ENCODE data around the gene HEMGN. TPM values are rescaled to one million over a fixed set of nuclear protein-coding genes. Genes with fewer than 3 reads are reported as not detected.

The HEMGN gene
- total and polyA plus RNA-seq, 2 of the 4 experiments (the other 2 are of a cell fraction): not detected

DNA sequence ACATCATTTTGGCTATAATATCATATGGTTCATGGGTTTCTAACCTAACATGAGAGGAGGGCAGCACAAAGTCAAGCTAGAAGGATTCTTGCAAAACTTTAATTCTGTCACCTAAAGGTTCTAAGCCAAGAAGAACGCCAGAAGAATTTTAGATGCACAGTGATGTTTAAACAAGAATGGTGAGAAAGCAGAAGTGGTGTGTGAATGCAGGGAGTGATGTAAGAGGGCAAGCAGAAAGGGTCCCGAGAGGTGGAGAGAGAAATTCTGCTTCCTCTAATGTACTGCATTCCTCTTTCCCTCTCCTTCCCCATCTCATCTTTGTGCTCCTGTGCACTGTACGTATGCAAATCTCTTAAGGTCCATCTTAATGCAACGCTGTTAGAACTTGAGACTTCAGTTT is 13.6 kb downstream of the HEMGN start:
- ATAC-seq (ENCODE audit: low read depth) (no peak), DNase-seq (no peak)
- no peak overlapping the region for H3K4me3 ChIP-seq (ENCODE audit: insufficient read depth, low read depth, low read length)
- no peaks in the 10 kb centered on the region for H3K36me3 ChIP-seq (ENCODE audit: control insufficient read depth, insufficient read depth, low read length)
- H3K4ac ChIP-seq (ENCODE audit: low read depth, low read length): no peak overlapping the region
- intact Hi-C loops (cut with micrococcal nuclease): loop anchor here (5.0 kb wide), 1 partner anchor 283 kb away; no protein-coding TSS in a partner anchor
- dilution Hi-C loops (cut with HindIII; ENCODE audit: low sequenced_read_pairs, unreplicated experiment): no loop called here
- no peaks in the 10 kb centered on the region for H3K9me3 ChIP-seq (ENCODE audit: control insufficient read depth, insufficient read depth, low read length)
- no peak overlapping the region for H3K14ac ChIP-seq (replicated peaks; ENCODE audit: low read depth, low read length)
- H4K8ac ChIP-seq (ENCODE audit: low read depth in 2 of 2, low read length in 2 of 2): no peak overlapping the region
- no peak overlapping the region for H2AFZ ChIP-seq (replicated peaks; ENCODE audit: low read length, poor library complexity)
- H2BK15ac ChIP-seq (ENCODE audit: low read depth, low read length): no peak overlapping the region
- peaks cover 2% of the 10 kb centered on the region; the same call in 1 of the 2 replicates for H3K4me1 ChIP-seq (ENCODE audit: control insufficient read depth, insufficient read depth, low read length)
- H4K5ac ChIP-seq (ENCODE audit: low read depth, low read length): no peak overlapping the region
- H2BK5ac ChIP-seq (ENCODE audit: low read depth, low read length, poor library complexity, severe bottlenecking): no peak overlapping the region
- peaks cover 7% of the 10 kb centered on the region for H3K27me3 ChIP-seq (ENCODE audit: control insufficient read depth, insufficient read depth, low read length)
- no peak overlapping the region for H2BK20ac ChIP-seq (ENCODE audit: low read depth, low read length)
- no CpG with 5 or more reads among the region's 4 CpGs for WGBS, 2 experiments (ENCODE audit: extremely low coverage in 2 of 2, insufficient read length in 1 of 2)
- peaks cover 0 to 19% of the 10 kb centered on the region in 2 experiments; a peak in 2 of 4 replicates for H3K79me1 ChIP-seq (ENCODE audit: low read depth in 1 of 2, low read length in 2 of 2)
- H2BK120ac ChIP-seq (ENCODE audit: low read depth, low read length): no peak overlapping the region
- in situ Hi-C loops (cut with MboI; ENCODE audit: low sequenced_read_pairs): loop anchor here (5.0 kb wide), 1 partner anchor 338 kb away; no protein-coding TSS in a partner anchor
- H4K91ac ChIP-seq (ENCODE audit: insufficient read depth, low read depth, low read length): no peak overlapping the region
- no peak overlapping the region for H3K23ac ChIP-seq (ENCODE audit: low read depth, low read length)
- no peak overlapping the region for H3K27ac ChIP-seq (ENCODE audit: insufficient read depth, low read length)
- H3K56ac ChIP-seq (ENCODE audit: extremely low read depth, insufficient read depth, low read length): no peak overlapping the region
- ChIA-PET POLR2A (ENCODE audit: unreplicated experiment) (no interaction called here), CTCF (interaction anchor here (0.7 to 1.0 kb wide), 4 partner anchors 34 to 283 kb away, joined by 3 read pairs; no protein-coding TSS in a partner anchor)
- H3K4me2 ChIP-seq (ENCODE audit: low read depth, low read length): no peak overlapping the region
- H2AK5ac ChIP-seq (ENCODE audit: low read depth, low read length): no peak overlapping the region
- TF ChIP-seq, protein P1, sequence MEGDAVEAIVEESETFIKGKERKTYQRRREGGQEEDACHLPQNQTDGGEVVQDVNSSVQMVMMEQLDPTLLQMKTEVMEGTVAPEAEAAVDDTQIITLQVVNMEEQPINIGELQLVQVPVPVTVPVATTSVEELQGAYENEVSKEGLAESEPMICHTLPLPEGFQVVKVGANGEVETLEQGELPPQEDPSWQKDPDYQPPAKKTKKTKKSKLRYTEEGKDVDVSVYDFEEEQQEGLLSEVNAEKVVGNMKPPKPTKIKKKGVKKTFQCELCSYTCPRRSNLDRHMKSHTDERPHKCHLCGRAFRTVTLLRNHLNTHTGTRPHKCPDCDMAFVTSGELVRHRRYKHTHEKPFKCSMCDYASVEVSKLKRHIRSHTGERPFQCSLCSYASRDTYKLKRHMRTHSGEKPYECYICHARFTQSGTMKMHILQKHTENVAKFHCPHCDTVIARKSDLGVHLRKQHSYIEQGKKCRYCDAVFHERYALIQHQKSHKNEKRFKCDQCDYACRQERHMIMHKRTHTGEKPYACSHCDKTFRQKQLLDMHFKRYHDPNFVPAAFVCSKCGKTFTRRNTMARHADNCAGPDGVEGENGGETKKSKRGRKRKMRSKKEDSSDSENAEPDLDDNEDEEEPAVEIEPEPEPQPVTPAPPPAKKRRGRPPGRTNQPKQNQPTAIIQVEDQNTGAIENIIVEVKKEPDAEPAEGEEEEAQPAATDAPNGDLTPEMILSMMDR (conservative IDR thresholded peaks at IDR 0.05; ENCODE audit: low read depth, low read length): no peak
- TF ChIP-seq CHD1 (IDR thresholded peaks at IDR 0.05; ENCODE audit: low read depth, low read length): no peak
- no peak for TF ChIP-seq FOS (IDR thresholded peaks at IDR 0.05; ENCODE audit: low read depth, low read length)
- TF ChIP-seq MAFK (IDR thresholded peaks at IDR 0.05; ENCODE audit: low read depth, low read length): no peak
- no peak for TF ChIP-seq RFX5 (IDR thresholded peaks at IDR 0.05; ENCODE audit: low read depth, low read length)
- no peak for TF ChIP-seq RAD21 (IDR thresholded peaks at IDR 0.05; ENCODE audit: low read length)
- TF ChIP-seq RCOR1 (IDR thresholded peaks at IDR 0.05; ENCODE audit: insufficient replicate concordance, low read length): no peak
- TF ChIP-seq NFE2L2 (IDR thresholded peaks at IDR 0.05; ENCODE audit: low read depth, low read length): no peak
- TF ChIP-seq MXI1 (IDR thresholded peaks at IDR 0.05; ENCODE audit: borderline replicate concordance, low read depth, low read length): no peak
- no TSS peak for BruUV-seq (replicated peaks)
- H3K9me1 ChIP-seq (ENCODE audit: insufficient read depth, low read length): no peaks in the 10 kb centered on the region
- H4K20me1 ChIP-seq (ENCODE audit: insufficient read depth, low read length): no peaks in the 10 kb centered on the region
- no peak overlapping the region for H2AK9ac ChIP-seq (replicated peaks; ENCODE audit: low read depth, low read length, poor library complexity)
- H3K9ac ChIP-seq (ENCODE audit: low read depth, low read length): no peak overlapping the region
- H3K18ac ChIP-seq (ENCODE audit: low read depth, low read length): no peak overlapping the region
